Gastrocnemius medialis (tissue), 4 donors: ENCODE results near the gene ARMC10. TPM values are rescaled to one million over a fixed set of nuclear protein-coding genes. Genes with fewer than 3 reads are reported as not detected.

Source experiments
- ATAC-seq, 2 donors: fragments of 150-250 bp; one replicate each; pipeline ENCODE4 v1.9.1; 2016
- DNase-seq, 2 donors: peaks; one replicate each; pipeline ENCODE4 v3.0.0-alpha.2; 2019
- H3K27ac ChIP-seq, 4 donors: fragments of 200-600 bp; sonication (generic); 1 replicate in 1 of 4; 2 replicates in 3 of 4; pipeline ENCODE4 v1.5.1; 2016 to 2018; ENCODE audit warnings: mild to moderate bottlenecking in 2 of 4, moderate library complexity in 1 of 4
- H3K27me3 ChIP-seq, 3 donors: fragments of 200-600 bp; sonication (generic) in 2 of 3; 1 replicate in 1 of 3; 2 replicates in 2 of 3; pipeline versions ENCODE4 v1.5.1 to v1.6.0; 2016 to 2019; ENCODE audit warnings: mild to moderate bottlenecking in 1 of 3, moderate library complexity in 1 of 3
- H3K36me3 ChIP-seq, 2 donors: fragments of 200-600 bp; sonication (generic) in 1 of 2; one replicate each; pipeline ENCODE4 v1.5.1; 2017 to 2018
- H3K4me1 ChIP-seq, 2 donors: fragments of 200-600 bp; sonication (generic) in 1 of 2; one replicate each; pipeline ENCODE4 v1.5.1; 2016 to 2017; ENCODE audit warnings: mild to moderate bottlenecking in 2 of 2
- H3K4me3 ChIP-seq, 4 donors: fragments of 200-600 bp; sonication (generic) in 3 of 4; 1 replicate in 1 of 4; 2 replicates in 3 of 4; pipeline ENCODE4 v1.5.1; 2016 to 2019; ENCODE audit warnings: mild to moderate bottlenecking in 2 of 4
- H3K9me3 ChIP-seq, 3 donors: fragments of 200-600 bp; sonication (generic) in 2 of 3; 1 replicate in 1 of 3; 2 replicates in 2 of 3; pipeline ENCODE4 v1.5.1; 2016 to 2019
- CTCF ChIP-seq, 5 experiments: fragments of 450-650 bp in 3 of 5; fragments of 200-600 bp in 2 of 5; sonication (generic) in 2 of 5; IDR thresholded peaks in 4 of 5; conservative IDR thresholded peaks in 1 of 5; 1 replicate in 4 of 5; 2 replicates in 1 of 5; pipeline ENCODE4 v1.5.1; 2016 to 2019; ENCODE audit warnings: antibody characterized with exemption in 5 of 5, mild to moderate bottlenecking in 3 of 5, moderate library complexity in 3 of 5
- POLR2A ChIP-seq, 2 donors: fragments of 450-650 bp; IDR thresholded peaks; one replicate each; pipeline ENCODE4 v1.6.1; 2017; ENCODE audit warnings: antibody characterized with exemption in 2 of 2, mild to moderate bottlenecking in 2 of 2, moderate library complexity in 2 of 2
- in situ Hi-C, 4 donors: fragments of 200-750 bp; cut with MboI; loops; one replicate each; pipeline versions ENCODE4 v1.15.0 to v1.8.0; 2017; ENCODE audit warnings: low sequenced_read_pairs in 4 of 4
- intact Hi-C: fragments of 100-400 bp; cut with DNase I; formaldehyde crosslinking; loops from one replicate; pipeline ENCODE4 v1.15.1; 2023; ENCODE audit warnings: low total_unique reads
- total RNA-seq, 4 donors: library from RNA; depleted of rRNA; stranded (reverse); fragments of >200 nt; gene quantifications; one replicate each; pipeline versions ENCODE4 v1.1.0 to v1.2.3, GENCODE V29; 2016

The ARMC10 gene
- total RNA-seq, 4 donors from 2014 or later = 23.6 to 31.3 (median 27.2) TPM

GRCh38 chr7:103113164-103113563, 38.2 kb downstream of the ARMC10 start:
- no peak overlapping the region for H3K27ac ChIP-seq
- in situ Hi-C loops = no loop called here
- no peak for TF ChIP-seq POLR2A (IDR thresholded peaks at IDR 0.05)
- no peak for TF ChIP-seq CTCF (IDR thresholded peaks at IDR 0.05 in 4 of 5, conservative IDR thresholded peaks at IDR 0.05 in 1 of 5)
- H3K36me3 ChIP-seq = no peaks in the 10 kb centered on the region
- no peaks in the 10 kb centered on the region for H3K4me1 ChIP-seq
- H3K27me3 ChIP-seq = no peaks in the 10 kb centered on the region
- intact Hi-C loops = no loop called here
- DNase-seq (no peak), ATAC-seq (no peak)
- no peak overlapping the region for H3K4me3 ChIP-seq
- no peaks in the 10 kb centered on the region for H3K9me3 ChIP-seq

- DNase-seq = no peak
These were observed 39.7 kb downstream of the ARMC10 start for GRCh38 chr7:103114576-103115008.

GRCh38 chr7:103115771-103116170, 40.8 kb downstream of the ARMC10 start:
- Histone ChIP-seq H3K27ac (no peak overlapping the region), H3K4me3 (no peak overlapping the region), H3K27me3 (no peaks in the 10 kb centered on the region), H3K36me3 (peaks cover 0 to 9% of the 10 kb centered on the region in 2 donors), H3K4me1 (no peaks in the 10 kb centered on the region), H3K9me3 (no peaks in the 10 kb centered on the region)
- TF ChIP-seq POLR2A (IDR thresholded peaks at IDR 0.05) (no peak), CTCF (IDR thresholded peaks at IDR 0.05 in 4 of 5, conservative IDR thresholded peaks at IDR 0.05 in 1 of 5) (no peak)
- intact Hi-C loops = no loop called here
- in situ Hi-C loops = no loop called here
- DNase-seq (no peak), ATAC-seq (no peak)

More at GRCh38 chr7:103114576-103115008, 39.7 kb downstream of the ARMC10 start:
- H3K27me3 ChIP-seq = no peaks in the 10 kb centered on the region
- no peak for ATAC-seq
- no peak overlapping the region for H3K27ac ChIP-seq
- no peaks in the 10 kb centered on the region for H3K4me1 ChIP-seq
- intact Hi-C loops = no loop called here
- in situ Hi-C loops = no loop called here
- H3K4me3 ChIP-seq = no peak overlapping the region
- peaks cover 0 to 3% of the 10 kb centered on the region in 2 donors for H3K36me3 ChIP-seq
- no peaks in the 10 kb centered on the region for H3K9me3 ChIP-seq
- no peak for TF ChIP-seq POLR2A (IDR thresholded peaks at IDR 0.05)
- no peak for TF ChIP-seq CTCF (IDR thresholded peaks at IDR 0.05 in 4 of 5, conservative IDR thresholded peaks at IDR 0.05 in 1 of 5)

- H3K4me3 ChIP-seq = no peak overlapping the region
- intact Hi-C loops (no loop called here), in situ Hi-C loops (no loop called here)
- no peaks in the 10 kb centered on the region for H3K27me3 ChIP-seq
- DNase-seq (no peak), ATAC-seq (no peak)
- peaks cover 0 to 10% of the 10 kb centered on the region in 2 donors for H3K36me3 ChIP-seq
- H3K9me3 ChIP-seq = no peaks in the 10 kb centered on the region
- H3K27ac ChIP-seq = no peak overlapping the region
- no peaks in the 10 kb centered on the region for H3K4me1 ChIP-seq
- TF ChIP-seq CTCF (IDR thresholded peaks at IDR 0.05 in 4 of 5, conservative IDR thresholded peaks at IDR 0.05 in 1 of 5) (no peak), POLR2A (IDR thresholded peaks at IDR 0.05) (no peak)
These were observed 41.6 kb downstream of the ARMC10 start for GRCh38 chr7:103116511-103116910.

- in situ Hi-C loops = no loop called here
- TF ChIP-seq CTCF (IDR thresholded peaks at IDR 0.05 in 4 of 5, conservative IDR thresholded peaks at IDR 0.05 in 1 of 5) (no peak), POLR2A (IDR thresholded peaks at IDR 0.05) (no peak)
- no peaks in the 10 kb centered on the region for H3K4me1 ChIP-seq
- H3K4me3 ChIP-seq = no peak overlapping the region
- ATAC-seq = no peak
- no peaks in the 10 kb centered on the region for H3K9me3 ChIP-seq
- H3K27ac ChIP-seq = no peak overlapping the region
- DNase-seq = no peak
- intact Hi-C loops = no loop called here
- no peaks in the 10 kb centered on the region for H3K27me3 ChIP-seq
- H3K36me3 ChIP-seq = peaks cover 0 to 15% of the 10 kb centered on the region in 2 donors
These were observed 42.1 kb downstream of the ARMC10 start for GRCh38 chr7:103116991-103117390.
